Keratinocyte (primary cell): ENCODE measurements around the gene PCNX1. TPM values are rescaled to one million over a fixed set of nuclear protein-coding genes. Genes with fewer than 3 reads are reported as not detected.

ENCODE experiments used
- DNase-seq: peaks from one replicate; pipeline ENCODE4 v3.0.0-alpha.2; 2011; ENCODE audit warnings: low read depth, missing footprints, low spot score
- FAIRE-seq: peaks from 2 replicates; lab custom pipeline; 2011; peaks lifted over from hg19 to GRCh38; lab: Jason Lieb, UNC
- H2AFZ ChIP-seq: 2 replicates; pipeline ENCODE4 v1.6.0; 2012; ENCODE audit warnings: low read length, control low read depth, inconsistent platforms; ENCODE audit not compliant: control insufficient read depth
- H3K27ac ChIP-seq: 2 replicates; pipeline ENCODE4 v1.5.1; 2011; ENCODE audit warnings: low read length; ENCODE audit not compliant: control insufficient read depth, insufficient read depth
- H3K27me3 ChIP-seq: 3 replicates; pipeline ENCODE4 v1.6.0; 2011; ENCODE audit warnings: low read length; ENCODE audit not compliant: control insufficient read depth, insufficient read depth; ENCODE audit errors: extremely low read depth
- H3K36me3 ChIP-seq, 2 experiments: 2 replicates in 1 of 2; 3 replicates in 1 of 2; pipeline ENCODE4 v1.5.1; 2011; ENCODE audit warnings: low read length in 2 of 2, mild to moderate bottlenecking in 1 of 2; ENCODE audit not compliant: control insufficient read depth in 2 of 2, insufficient read depth in 2 of 2; ENCODE audit errors: extremely low read depth in 1 of 2
- H3K4me1 ChIP-seq: 3 replicates; pipeline ENCODE4 v1.5.1; 2011; ENCODE audit warnings: low read length; ENCODE audit not compliant: control insufficient read depth, insufficient read depth; ENCODE audit errors: extremely low read depth
- H3K4me2 ChIP-seq: 3 replicates; pipeline ENCODE4 v1.6.0; 2011; ENCODE audit warnings: low read depth, low read length; ENCODE audit not compliant: control insufficient read depth, insufficient read depth; ENCODE audit errors: extremely low read depth
- H3K4me3 ChIP-seq, 3 experiments: fragments of 200-600 bp in 1 of 3; sonication (generic) in 1 of 3; 2 replicates in 2 of 3; 3 replicates in 1 of 3; pipeline ENCODE4 v1.5.1; 2011 to 2016; ENCODE audit warnings: low read length in 3 of 3, mild to moderate bottlenecking in 3 of 3, control low read depth in 2 of 3, inconsistent platforms in 1 of 3, low read depth in 1 of 3, mixed read lengths in 1 of 3, mixed run types in 1 of 3, moderate library complexity in 1 of 3; ENCODE audit not compliant: control insufficient read depth in 2 of 3, insufficient read depth in 2 of 3; ENCODE audit errors: extremely low read depth in 1 of 3
- H3K79me2 ChIP-seq: 2 replicates; pipeline ENCODE4 v1.6.0; 2012; ENCODE audit warnings: low read length; ENCODE audit not compliant: control insufficient read depth, insufficient read depth
- H3K9ac ChIP-seq: 3 replicates; pipeline ENCODE4 v1.6.0; 2011; ENCODE audit warnings: low read length; ENCODE audit not compliant: control insufficient read depth, insufficient read depth; ENCODE audit errors: extremely low read depth
- H3K9me1 ChIP-seq: 3 replicates; pipeline ENCODE4 v1.6.0; 2011; ENCODE audit warnings: low read length; ENCODE audit not compliant: control insufficient read depth, insufficient read depth; ENCODE audit errors: extremely low read depth
- H3K9me3 ChIP-seq: 2 replicates; pipeline ENCODE4 v1.5.1; 2012; ENCODE audit warnings: low read depth, low read length; ENCODE audit not compliant: control insufficient read depth
- H4K20me1 ChIP-seq: 3 replicates; pipeline ENCODE4 v1.6.0; 2011; ENCODE audit warnings: low read length; ENCODE audit not compliant: control insufficient read depth, insufficient read depth; ENCODE audit errors: extremely low read depth
- EZH2 ChIP-seq: IDR thresholded peaks from one replicate; pipeline ENCODE4 v1.6.1; 2012; ENCODE audit warnings: inconsistent platforms, mild to moderate bottlenecking, low read length, moderate library complexity
- dilution Hi-C: fragments of 300-500 bp; cut with MboI; formaldehyde crosslinking; loops from one replicate; pipeline ENCODE4 v1.7.0; 2020; ENCODE audit warnings: low sequenced_read_pairs; ENCODE audit not compliant: extremely low pct_ligation_motif_present
- polyA plus RNA-seq, 5 experiments: library from polyadenylated mRNA; depleted of rRNA in 3 of 5; stranded (reverse) in 3 of 5; stranded (forward) in 1 of 5; unstranded in 1 of 5; fragments of >200 nt; gene quantifications; 1 replicate in 1 of 5; 2 replicates in 3 of 5; 3 replicates in 1 of 5; pipeline versions ENCODE4 v1.2.1 to v1.2.3, GENCODE V29; 2011 to 2012; ENCODE audit warnings: missing spikeins in 2 of 5, low read depth in 1 of 5, low replicate concordance in 1 of 5
- TF ChIP-seq, protein P1 (sequence below), 3 experiments: IDR thresholded peaks in 1 of 3; conservative IDR thresholded peaks in 1 of 3; optimal IDR thresholded peaks in 1 of 3; 2 replicates in 2 of 3; 3 replicates in 1 of 3; pipeline versions ENCODE3 to v1.5.1; 2011; ENCODE audit warnings: low read length in 3 of 3, mild to moderate bottlenecking in 3 of 3, moderate library complexity in 2 of 3, control low read depth in 1 of 3, inconsistent platforms in 1 of 3; ENCODE audit not compliant: insufficient read depth in 2 of 3; ENCODE audit errors: extremely low read depth in 1 of 3

The PCNX1 gene
- polyA plus RNA-seq, 1 donor (not counting 4 experiments of a cell fraction or from before 2014, with no cell fraction given) = 39.8 TPM

DNA sequence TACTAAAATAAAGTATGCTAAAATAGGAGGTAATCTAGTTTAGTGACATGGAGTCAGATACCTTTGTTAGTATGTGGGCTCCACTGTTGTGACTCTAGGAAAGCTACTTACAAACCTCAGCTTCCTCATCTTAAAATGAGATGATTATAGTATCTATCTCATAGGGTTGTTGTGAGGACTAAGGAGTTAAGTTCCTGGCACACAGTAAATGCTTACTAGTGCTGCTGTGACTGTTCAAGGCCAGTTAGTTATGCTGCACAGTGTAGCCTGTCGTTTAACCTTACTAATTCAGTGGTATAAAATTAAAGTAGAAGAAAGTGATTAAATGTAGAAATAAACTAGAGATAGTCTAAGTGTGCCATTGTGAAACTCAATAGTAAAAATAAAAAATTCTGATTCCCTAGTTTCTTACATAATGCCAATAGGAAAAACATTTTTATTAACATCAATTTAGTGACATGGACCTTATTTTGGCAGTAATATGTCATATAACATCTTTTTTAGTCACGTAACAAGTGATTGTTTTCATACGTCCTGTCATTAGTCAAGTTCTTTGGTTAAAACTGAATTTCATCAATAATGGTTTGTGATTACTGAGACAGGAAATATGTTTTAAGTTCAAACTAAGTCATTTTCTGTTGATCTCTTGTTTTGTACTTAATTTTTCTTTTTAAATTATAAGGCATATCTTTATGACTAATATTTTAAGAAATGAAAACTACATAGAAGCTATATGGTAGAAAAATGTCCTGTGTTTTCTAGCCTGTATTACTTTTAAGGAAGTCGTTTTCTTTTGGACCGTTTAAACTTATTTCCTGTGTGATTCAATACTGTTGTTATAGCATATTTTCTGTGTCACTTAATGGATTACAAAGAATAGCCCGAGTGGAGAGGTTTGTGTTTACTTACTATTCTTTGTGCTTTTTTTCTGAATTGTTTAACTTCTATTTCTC, 74.0 kb downstream of the PCNX1 start:
- Histone ChIP-seq H3K4me1 (peaks cover 3% of the 10 kb centered on the region), H3K27me3 (no peaks in the 10 kb centered on the region), H4K20me1 (no peaks in the 10 kb centered on the region), H3K79me2 (peaks cover 35% of the 10 kb centered on the region), H3K9me1 (no peaks in the 10 kb centered on the region), H2AFZ (no peak overlapping the region), H3K4me3 (no peak overlapping the region), H3K27ac (no peak overlapping the region), H3K9ac (no peak overlapping the region), H3K9me3 (no peaks in the 10 kb centered on the region), H3K36me3 (peaks cover 16 to 19% of the 10 kb centered on the region in 2 experiments), H3K4me2 (no peak overlapping the region)
- peak; percentile 13 for FAIRE-seq
- no peak for DNase-seq
- dilution Hi-C loops = no loop called here
- no peak for TF ChIP-seq EZH2
- TF ChIP-seq, protein P1, sequence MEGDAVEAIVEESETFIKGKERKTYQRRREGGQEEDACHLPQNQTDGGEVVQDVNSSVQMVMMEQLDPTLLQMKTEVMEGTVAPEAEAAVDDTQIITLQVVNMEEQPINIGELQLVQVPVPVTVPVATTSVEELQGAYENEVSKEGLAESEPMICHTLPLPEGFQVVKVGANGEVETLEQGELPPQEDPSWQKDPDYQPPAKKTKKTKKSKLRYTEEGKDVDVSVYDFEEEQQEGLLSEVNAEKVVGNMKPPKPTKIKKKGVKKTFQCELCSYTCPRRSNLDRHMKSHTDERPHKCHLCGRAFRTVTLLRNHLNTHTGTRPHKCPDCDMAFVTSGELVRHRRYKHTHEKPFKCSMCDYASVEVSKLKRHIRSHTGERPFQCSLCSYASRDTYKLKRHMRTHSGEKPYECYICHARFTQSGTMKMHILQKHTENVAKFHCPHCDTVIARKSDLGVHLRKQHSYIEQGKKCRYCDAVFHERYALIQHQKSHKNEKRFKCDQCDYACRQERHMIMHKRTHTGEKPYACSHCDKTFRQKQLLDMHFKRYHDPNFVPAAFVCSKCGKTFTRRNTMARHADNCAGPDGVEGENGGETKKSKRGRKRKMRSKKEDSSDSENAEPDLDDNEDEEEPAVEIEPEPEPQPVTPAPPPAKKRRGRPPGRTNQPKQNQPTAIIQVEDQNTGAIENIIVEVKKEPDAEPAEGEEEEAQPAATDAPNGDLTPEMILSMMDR (optimal IDR thresholded peaks at IDR 0.05 in 1 of 3, IDR thresholded peaks at IDR 0.05 in 1 of 3, conservative IDR thresholded peaks at IDR 0.05 in 1 of 3; ENCODE audit: extremely low read depth in 1 of 3, insufficient read depth in 2 of 3, low read length in 3 of 3) = no peak

DNA sequence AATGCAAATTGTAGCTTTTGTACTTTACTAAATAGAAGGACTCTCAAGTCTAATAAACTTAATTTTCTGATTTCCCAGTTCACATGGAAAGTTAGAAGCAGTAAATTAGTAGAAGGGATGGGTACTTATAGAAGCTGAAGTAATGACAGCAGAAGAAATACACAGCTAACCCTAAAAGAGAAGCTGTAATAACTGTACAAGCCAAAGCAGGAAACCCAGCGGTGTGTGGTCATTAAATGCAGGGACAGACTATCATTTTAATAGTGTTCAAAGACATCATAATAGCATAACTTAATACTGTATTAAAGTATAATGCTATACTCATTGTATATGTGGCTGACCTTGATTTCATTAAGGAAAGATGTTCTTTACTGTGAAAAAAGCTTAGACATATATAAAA, 74.9 kb downstream of the PCNX1 start:
- Histone ChIP-seq H3K9me3 (no peaks in the 10 kb centered on the region), H3K9me1 (no peaks in the 10 kb centered on the region), H3K36me3 (peaks cover 13 to 14% of the 10 kb centered on the region in 2 experiments), H3K27me3 (no peaks in the 10 kb centered on the region), H3K27ac (no peak overlapping the region), H3K79me2 (peaks cover 35% of the 10 kb centered on the region), H3K9ac (no peak overlapping the region), H3K4me2 (no peak overlapping the region), H2AFZ (no peak overlapping the region), H4K20me1 (no peaks in the 10 kb centered on the region), H3K4me1 (peaks cover 7% of the 10 kb centered on the region), H3K4me3 (no peak overlapping the region)
- TF ChIP-seq, protein P1 (optimal IDR thresholded peaks at IDR 0.05 in 1 of 3, IDR thresholded peaks at IDR 0.05 in 1 of 3, conservative IDR thresholded peaks at IDR 0.05 in 1 of 3; ENCODE audit: extremely low read depth in 1 of 3, insufficient read depth in 2 of 3, low read length in 3 of 3) = no peak
- no peak for TF ChIP-seq EZH2
- FAIRE-seq (no peak), DNase-seq (no peak)
- dilution Hi-C loops = no loop called here
